COLO829 (cell line): ENCODE measurements around the gene SLAMF8.

Experiments used
- DNase-seq: peaks from one replicate; pipeline ENCODE4 v3.0.0; 2012; ENCODE audit warnings: low spot score

Gene SLAMF8

DNA sequence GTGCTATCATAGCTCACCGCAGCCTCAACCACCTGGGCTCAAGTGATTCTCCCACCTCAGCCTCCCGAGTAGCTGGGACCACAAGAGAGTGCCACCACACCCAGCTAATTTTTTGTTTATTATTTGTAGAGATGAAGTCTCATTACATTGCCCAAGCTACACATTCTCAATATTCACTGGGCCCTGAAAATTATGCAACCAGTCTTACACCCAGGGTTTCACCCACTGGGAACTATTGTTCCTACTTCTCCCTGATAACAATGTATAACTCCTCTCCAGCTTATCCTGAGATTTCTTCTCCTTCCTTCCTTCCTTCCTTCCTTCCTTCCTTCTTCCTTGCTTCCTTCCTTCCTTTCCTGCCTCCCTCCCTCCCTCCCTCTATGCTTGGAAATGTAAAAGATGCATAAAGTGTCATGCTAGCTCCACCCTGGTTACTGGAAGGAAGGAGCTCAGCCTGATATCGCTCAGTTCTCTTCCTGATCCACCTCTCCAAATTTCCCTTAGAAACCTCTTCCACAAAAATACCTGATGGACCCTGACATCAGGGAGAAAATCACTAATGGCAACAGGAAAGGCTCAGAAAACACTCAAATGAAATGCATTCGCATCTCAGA, 47.0 kb downstream of the SLAMF8 start:
- DNase-seq = no peak

DNA sequence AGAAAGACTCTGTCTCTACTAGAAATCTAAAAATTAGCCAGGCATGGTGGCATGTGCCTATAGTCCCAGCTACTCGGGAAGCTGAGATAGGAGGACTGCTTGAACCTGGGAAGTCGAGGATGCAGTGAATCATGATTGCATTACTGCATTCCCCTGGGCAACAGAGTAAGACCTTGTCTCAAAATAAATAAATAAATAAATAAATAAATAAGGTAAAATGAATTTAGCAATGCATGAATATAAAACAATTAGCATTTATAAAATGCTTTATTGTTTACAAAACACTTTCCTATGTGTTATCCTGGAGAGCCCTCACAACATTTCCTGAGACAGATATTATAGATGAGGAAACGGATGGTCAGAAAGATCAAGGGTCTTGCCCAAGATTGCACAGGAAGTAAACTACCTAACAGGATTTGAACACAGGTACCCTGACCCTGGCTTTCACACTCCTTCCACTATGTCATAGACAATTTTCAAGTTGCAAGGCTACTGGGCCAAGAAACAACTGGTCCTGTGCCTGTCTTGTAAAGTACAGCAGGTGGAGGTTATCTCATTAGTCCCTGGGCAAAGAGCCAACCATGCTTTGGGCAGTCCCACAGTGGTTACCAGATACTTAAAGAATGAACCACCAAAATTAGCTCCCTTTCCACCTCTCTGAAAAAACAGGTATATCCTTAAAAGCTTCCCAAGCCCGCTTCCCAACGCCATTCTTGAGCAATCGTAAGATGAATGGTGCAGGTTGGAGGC, 51.2 kb downstream of the SLAMF8 start:
- no peak for DNase-seq

DNA sequence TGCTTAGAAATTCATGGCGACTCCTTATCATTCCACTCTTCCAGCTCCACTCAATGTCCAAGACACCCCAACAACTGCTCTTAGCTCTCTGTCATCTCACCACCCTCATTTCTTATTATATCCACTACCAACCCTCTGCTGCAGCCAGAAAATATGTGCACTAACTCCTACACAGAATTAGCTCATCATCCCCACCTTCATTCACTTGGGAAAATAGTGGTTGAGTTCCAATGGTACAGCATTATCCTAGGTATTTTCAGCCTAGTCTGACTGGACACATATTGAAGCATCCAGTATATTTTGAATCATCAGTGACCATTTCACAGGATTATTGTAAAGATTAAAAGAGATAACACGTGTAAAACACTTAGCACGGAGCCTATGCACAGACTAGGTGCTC, 52.5 kb downstream of the SLAMF8 start:
- no peak for DNase-seq

DNA sequence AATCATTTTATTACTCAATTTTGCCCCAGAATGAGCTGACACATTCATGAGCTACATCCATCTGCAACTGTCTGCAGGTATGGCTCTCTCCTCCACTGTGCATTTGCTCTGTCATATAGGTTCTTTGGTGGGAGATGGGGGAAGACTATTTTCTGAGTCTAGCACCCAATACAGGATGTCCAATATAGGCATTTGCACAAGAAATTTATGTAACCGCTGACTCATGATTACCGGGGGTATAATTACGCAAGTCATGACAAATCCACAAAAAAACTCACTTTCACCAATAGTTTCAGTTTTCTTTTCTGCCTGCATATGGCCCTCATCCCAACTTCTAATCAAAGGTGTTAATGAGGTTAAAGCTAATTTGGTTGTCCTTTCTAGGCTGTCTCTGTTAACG, 53.3 kb downstream of the SLAMF8 start:
- no peak for DNase-seq

DNA sequence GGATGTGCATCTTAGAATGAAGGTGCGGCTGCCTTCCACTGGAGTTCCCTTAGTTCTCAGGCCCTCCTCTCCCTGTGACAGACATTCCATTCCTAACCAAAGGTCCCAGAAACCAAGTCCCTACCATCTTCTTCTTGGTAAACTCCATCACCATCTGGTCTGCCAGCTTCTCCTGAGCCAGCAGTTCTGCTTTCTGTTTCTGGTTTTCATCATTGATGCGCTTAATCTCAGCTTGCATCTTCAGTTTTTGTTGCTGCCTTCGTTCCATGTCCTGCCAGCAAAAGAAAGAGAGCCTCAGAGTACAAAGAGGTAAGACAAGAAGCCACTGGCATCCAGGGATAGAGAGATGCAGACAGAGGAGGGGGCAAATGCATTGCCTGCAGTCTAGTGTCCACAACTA, 53.8 kb downstream of the SLAMF8 start:
- no peak for DNase-seq

DNA sequence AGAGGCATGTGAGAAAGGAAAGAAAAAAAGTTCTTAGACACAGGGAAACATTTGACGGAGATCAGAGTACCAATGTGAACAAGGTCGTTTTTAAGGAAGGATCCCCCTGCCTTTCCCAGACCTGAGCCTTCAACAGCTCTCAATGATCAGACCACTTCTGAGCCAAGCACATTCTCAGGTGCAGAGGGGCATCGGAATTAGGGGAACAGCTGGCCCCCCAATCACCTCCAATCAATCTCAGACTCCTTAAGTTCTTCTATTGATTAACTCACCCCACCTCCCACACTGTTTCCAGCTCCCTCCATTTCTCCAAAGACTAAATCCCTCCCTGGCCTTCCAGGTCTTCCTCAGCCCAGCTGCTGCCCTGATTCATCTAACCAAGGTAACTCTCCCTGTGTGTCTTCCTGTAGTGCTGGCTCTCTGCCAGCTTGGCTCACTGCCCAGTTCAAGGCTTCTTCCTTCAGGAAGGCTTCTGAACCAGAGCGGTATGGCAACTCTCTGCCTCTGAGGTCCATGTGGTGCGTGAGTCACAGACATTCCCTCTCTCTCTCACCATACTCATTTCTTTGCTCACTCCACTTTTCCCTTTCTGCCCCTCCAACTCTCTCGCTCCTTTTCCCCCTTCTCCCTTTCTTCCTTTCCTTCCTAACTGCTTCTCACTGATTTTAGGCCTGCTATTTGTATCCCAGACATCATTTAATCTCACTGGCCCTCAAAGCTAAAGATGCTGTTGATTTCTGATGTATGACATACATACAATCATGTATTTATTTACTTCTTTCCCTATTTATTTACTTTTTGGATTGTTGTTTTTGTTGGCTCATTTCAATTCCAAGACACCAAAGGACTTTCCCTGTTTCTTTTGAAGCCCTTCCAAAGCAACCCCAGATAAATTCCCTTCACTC, 55.2 kb downstream of the SLAMF8 start:
- peak; percentile 89 for DNase-seq

DNA sequence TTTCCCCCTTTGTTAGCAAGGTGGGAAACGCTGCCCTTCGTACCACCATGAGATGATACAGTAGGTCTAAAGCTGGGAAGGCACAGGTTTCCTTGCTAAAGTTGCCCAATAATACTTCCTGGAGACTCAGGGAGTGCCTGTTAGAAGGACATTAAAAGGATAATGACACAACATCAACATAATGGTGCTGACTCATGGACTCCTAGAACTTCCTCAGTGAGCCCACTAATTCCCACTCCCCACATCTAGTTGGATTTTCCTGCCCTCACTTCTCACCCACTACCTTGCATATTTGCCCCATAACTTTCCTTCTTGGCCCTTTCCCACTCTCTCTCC, 55.8 kb downstream of the SLAMF8 start:
- no peak for DNase-seq

DNA sequence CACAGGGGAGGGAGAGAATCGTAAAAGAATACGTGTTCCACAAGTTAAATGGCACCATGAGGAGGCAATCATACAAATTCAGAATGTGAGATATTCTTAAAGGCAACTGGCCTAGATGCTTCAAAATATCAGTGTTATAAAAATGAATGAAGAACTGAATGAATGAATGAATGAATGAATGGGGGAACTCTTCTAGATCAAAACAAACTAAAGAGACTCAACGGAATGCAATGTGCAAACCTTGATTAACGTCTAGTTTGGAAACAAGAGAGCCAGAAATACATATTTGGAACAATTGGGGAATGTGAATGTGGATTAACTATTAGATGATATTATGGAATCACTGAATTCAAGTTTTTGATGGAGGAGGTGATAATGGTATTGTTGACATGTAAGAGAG, 56.5 kb downstream of the SLAMF8 start:
- no peak for DNase-seq

DNA sequence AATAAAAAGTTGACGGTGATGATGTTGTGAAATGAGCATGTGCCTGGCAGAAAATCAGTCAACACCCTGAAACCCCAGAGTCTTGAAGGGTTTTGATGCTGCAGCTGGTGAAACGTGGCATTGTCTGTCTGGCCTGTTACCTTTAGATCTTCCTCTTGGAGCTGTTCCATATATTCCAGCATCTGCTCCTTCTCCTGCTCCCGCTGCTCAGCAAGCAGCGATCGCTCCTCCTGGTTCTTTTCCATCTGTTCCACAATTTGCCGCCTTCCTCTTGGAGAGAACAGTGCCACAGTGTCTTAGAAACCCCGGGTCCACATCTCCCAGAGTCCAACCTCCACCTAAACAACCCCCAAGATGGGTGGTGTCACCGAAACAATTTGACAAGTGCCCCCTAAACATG, 57.6 kb downstream of the SLAMF8 start:
- DNase-seq = no peak
